ENCODE data around the gene RPE. TPM values are rescaled to one million over a fixed set of nuclear protein-coding genes. Genes with fewer than 3 reads are reported as not detected.

RPE gene
- total and polyA plus RNA-seq, 2 donors (not counting 1 experiment from before 2014, with no cell fraction given): 16.3 to 47.8 TPM

DNA sequence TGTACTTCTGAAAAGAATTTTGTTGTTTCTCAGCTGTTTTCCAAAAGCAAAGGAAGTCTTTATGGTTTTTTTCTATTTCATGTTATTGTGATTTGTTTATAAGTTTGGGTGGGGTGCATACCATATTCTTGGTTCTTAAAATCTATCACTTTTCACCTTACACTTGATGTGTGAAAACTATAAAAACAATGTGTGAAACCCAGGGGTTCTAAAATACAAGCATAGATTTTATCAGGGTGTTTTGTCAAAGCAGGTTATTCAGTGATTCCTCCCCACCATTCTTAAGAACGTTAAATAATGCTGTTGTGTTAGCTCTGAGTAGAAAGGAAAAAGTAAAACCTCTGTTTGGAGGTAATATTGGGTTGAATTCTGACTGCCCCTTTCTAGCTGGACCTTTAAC, 17.7 kb downstream of the RPE start:
- Mint-ChIP-seq H3K27me3 (no peaks in the 10 kb centered on the region), H3K27ac (no peak overlapping the region), H3K4me3 (no peak overlapping the region), H3K4me1 (no peaks in the 10 kb centered on the region), H3K9me3 (ENCODE audit: insufficient read depth) (no peaks in the 10 kb centered on the region)
- H3K27me3 ChIP-seq (replicated peaks in 1 of 4; ENCODE audit: control extremely low read depth in 1 of 4, control insufficient read depth in 3 of 4, insufficient read depth in 4 of 4, low read length in 3 of 4): no peaks in the 10 kb centered on the region
- peaks cover 5% of the 10 kb centered on the region for H4K20me1 ChIP-seq (ENCODE audit: control insufficient read depth, insufficient read depth, low read length, poor library complexity, severe bottlenecking)
- H3K27ac ChIP-seq (ENCODE audit: low read length in 2 of 2): no peak overlapping the region
- no peak for TF ChIP-seq EZH2 (IDR thresholded peaks at IDR 0.05; ENCODE audit: borderline replicate concordance, insufficient read depth, low read depth, low read length, poor library complexity, severe bottlenecking)
- TF ChIP-seq, protein P1, sequence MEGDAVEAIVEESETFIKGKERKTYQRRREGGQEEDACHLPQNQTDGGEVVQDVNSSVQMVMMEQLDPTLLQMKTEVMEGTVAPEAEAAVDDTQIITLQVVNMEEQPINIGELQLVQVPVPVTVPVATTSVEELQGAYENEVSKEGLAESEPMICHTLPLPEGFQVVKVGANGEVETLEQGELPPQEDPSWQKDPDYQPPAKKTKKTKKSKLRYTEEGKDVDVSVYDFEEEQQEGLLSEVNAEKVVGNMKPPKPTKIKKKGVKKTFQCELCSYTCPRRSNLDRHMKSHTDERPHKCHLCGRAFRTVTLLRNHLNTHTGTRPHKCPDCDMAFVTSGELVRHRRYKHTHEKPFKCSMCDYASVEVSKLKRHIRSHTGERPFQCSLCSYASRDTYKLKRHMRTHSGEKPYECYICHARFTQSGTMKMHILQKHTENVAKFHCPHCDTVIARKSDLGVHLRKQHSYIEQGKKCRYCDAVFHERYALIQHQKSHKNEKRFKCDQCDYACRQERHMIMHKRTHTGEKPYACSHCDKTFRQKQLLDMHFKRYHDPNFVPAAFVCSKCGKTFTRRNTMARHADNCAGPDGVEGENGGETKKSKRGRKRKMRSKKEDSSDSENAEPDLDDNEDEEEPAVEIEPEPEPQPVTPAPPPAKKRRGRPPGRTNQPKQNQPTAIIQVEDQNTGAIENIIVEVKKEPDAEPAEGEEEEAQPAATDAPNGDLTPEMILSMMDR (IDR thresholded peaks at IDR 0.05): no peak
- ATAC-seq (ENCODE audit: low read depth) (no peak), DNase-seq (no peak)
- POLR2A ChIA-PET: no interaction called here
- H2AFZ ChIP-seq (ENCODE audit: insufficient read depth, low read depth, low read length, poor library complexity, severe bottlenecking): no peak overlapping the region
- H3K9me3 ChIP-seq (ENCODE audit: control extremely low read depth in 1 of 3, control insufficient read depth in 2 of 3, insufficient read depth in 1 of 3, low read length in 2 of 3): no peaks in the 10 kb centered on the region
- peaks cover 18 to 53% of the 10 kb centered on the region in 2 experiments for H3K36me3 ChIP-seq (replicated peaks in 1 of 2; ENCODE audit: control extremely low read depth in 1 of 2, control insufficient read depth in 1 of 2, extremely low read depth in 1 of 2, insufficient read depth in 2 of 2, low read length in 1 of 2)
- no peak overlapping the region for H3K4me3 ChIP-seq (ENCODE audit: control extremely low read depth in 1 of 5, extremely low read depth in 1 of 5, insufficient read depth in 1 of 5, low read depth in 2 of 5, low read length in 4 of 5)
- H3K79me2 ChIP-seq (ENCODE audit: control insufficient read depth, insufficient read depth, low read length): peaks cover 1% of the 10 kb centered on the region
- no peaks in the 10 kb centered on the region for H3K4me1 ChIP-seq (ENCODE audit: control insufficient read depth in 2 of 2, insufficient read depth in 2 of 2, low read length in 2 of 2)
- intact Hi-C loops (cut with micrococcal nuclease): no loop called here
- H3K4me2 ChIP-seq (replicated peaks; ENCODE audit: low read depth, low read length, poor library complexity, severe bottlenecking): no peak overlapping the region
- CTCF ChIA-PET: no interaction called here
- WGBS (ENCODE audit: insufficient coverage): no CpG with 5 or more reads among the region's 1 CpG
- no peak overlapping the region for H3K9ac ChIP-seq (ENCODE audit: low read length)

DNA sequence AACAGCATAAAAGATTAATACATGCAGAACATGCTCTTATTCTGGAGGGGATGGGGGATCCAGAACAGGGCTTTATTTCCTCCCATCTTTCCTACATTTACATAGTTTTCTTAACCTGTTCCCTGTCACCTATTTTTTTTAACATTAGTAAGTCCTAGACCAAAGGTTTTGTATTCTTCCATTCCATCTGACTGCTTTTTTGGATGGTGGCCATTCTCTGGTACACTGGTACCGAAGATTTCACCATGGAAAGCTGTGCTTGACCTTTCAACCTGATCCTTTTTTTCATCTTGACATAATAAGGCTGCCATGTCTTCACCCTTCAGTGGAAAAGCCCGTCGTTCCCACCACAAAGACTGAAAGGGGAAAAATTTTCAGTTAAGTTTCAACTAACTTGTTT, 20.4 kb downstream of the RPE start:
- no peak for TF ChIP-seq EZH2 (IDR thresholded peaks at IDR 0.05; ENCODE audit: borderline replicate concordance, insufficient read depth, low read depth, low read length, poor library complexity, severe bottlenecking)
- TF ChIP-seq, protein P1 (IDR thresholded peaks at IDR 0.05): no peak
- H4K20me1 ChIP-seq (ENCODE audit: control insufficient read depth, insufficient read depth, low read length, poor library complexity, severe bottlenecking): no peaks in the 10 kb centered on the region
- Mint-ChIP-seq H3K9me3 (ENCODE audit: insufficient read depth) (no peaks in the 10 kb centered on the region), H3K27me3 (no peaks in the 10 kb centered on the region), H3K4me1 (no peaks in the 10 kb centered on the region), H3K27ac (no peak overlapping the region), H3K4me3 (no peak overlapping the region)
- no peaks in the 10 kb centered on the region for H3K79me2 ChIP-seq (ENCODE audit: control insufficient read depth, insufficient read depth, low read length)
- WGBS (ENCODE audit: insufficient coverage): no CpG with 5 or more reads among the region's 3 CpGs
- ATAC-seq (ENCODE audit: low read depth) (no peak), DNase-seq (no peak)
- no peak overlapping the region for H2AFZ ChIP-seq (ENCODE audit: insufficient read depth, low read depth, low read length, poor library complexity, severe bottlenecking)
- H3K27me3 ChIP-seq (replicated peaks in 1 of 4; ENCODE audit: control extremely low read depth in 1 of 4, control insufficient read depth in 3 of 4, insufficient read depth in 4 of 4, low read length in 3 of 4): no peaks in the 10 kb centered on the region
- H3K4me3 ChIP-seq (ENCODE audit: control extremely low read depth in 1 of 5, extremely low read depth in 1 of 5, insufficient read depth in 1 of 5, low read depth in 2 of 5, low read length in 4 of 5): no peak overlapping the region
- ChIA-PET CTCF (no interaction called here), POLR2A (no interaction called here)
- no peaks in the 10 kb centered on the region for H3K4me1 ChIP-seq (ENCODE audit: control insufficient read depth in 2 of 2, insufficient read depth in 2 of 2, low read length in 2 of 2)
- peaks cover 12 to 28% of the 10 kb centered on the region in 2 experiments for H3K36me3 ChIP-seq (replicated peaks in 1 of 2; ENCODE audit: control extremely low read depth in 1 of 2, control insufficient read depth in 1 of 2, extremely low read depth in 1 of 2, insufficient read depth in 2 of 2, low read length in 1 of 2)
- H3K27ac ChIP-seq (ENCODE audit: low read length in 2 of 2): no peak overlapping the region
- intact Hi-C loops (cut with micrococcal nuclease): no loop called here
- H3K9ac ChIP-seq (ENCODE audit: low read length): no peak overlapping the region
- H3K9me3 ChIP-seq (ENCODE audit: control extremely low read depth in 1 of 3, control insufficient read depth in 2 of 3, insufficient read depth in 1 of 3, low read length in 2 of 3): no peaks in the 10 kb centered on the region
- H3K4me2 ChIP-seq (replicated peaks; ENCODE audit: low read depth, low read length, poor library complexity, severe bottlenecking): no peak overlapping the region

Data from B cell (primary cell).